Esophagus squamous epithelium (tissue), 4 donors: ENCODE data around the gene BAHCC1.

Experiments used
- CTCF ChIP-seq, 6 experiments: fragments of 450-650 bp in 4 of 6; fragments of 200-600 bp in 2 of 6; sonication (generic) in 2 of 6; IDR thresholded peaks; one replicate each; pipeline ENCODE4 v1.5.1; 2016 to 2019; ENCODE audit warnings: antibody characterized with exemption in 6 of 6, mild to moderate bottlenecking in 4 of 6, moderate library complexity in 4 of 6
- POLR2A ChIP-seq, 4 donors: fragments of 450-650 bp; IDR thresholded peaks; one replicate each; pipeline ENCODE4 v1.6.1; 2017; ENCODE audit warnings: antibody characterized with exemption in 4 of 4, mild to moderate bottlenecking in 4 of 4, moderate library complexity in 3 of 4

- TF ChIP-seq CTCF (IDR thresholded peaks at IDR 0.05), result no peak
- TF ChIP-seq POLR2A (IDR thresholded peaks at IDR 0.05), result no peak
These were observed 96.5 kb downstream of the BAHCC1 start for GRCh38 chr17:81491761-81492160.
